ENCODE results near the gene PTPRJ. TPM values are rescaled to one million over a fixed set of nuclear protein-coding genes. Genes with fewer than 3 reads are reported as not detected.

PTPRJ gene
- total RNA-seq, 6 experiments from 2014 or later, result 15.7 to 20.8 (median 19.2) TPM

DNA sequence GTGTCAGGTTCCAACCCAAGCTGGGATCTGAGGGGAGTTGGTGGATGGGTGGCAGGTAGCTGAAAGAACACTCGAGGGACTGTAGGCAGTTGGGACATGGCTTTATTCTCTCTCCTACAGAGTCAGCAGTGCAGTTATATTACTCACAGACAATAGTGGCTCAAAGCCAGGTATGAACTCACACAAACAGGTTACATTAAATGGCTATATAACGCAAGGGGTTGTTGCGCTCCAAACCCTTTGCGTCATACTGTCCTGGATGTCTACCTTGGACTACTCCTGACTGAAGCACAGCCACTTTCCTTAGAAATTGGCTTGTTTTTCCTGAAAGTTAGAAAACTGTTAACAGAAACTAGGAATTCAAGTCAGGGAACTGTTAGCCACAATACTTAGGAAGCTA, 169.9 kb downstream of the PTPRJ start:
- Mint-ChIP-seq H3K4me3 (no peak overlapping the region), H3K27me3 (ENCODE audit: insufficient read depth) (no peaks in the 10 kb centered on the region; the same call in 1 of the 2 replicates), H3K4me1 (ENCODE audit: low read depth) (peaks cover 21% of the 10 kb centered on the region), H3K27ac (no peak overlapping the region), H3K9me3 (peaks cover 15% of the 10 kb centered on the region), H3K36me3 (ENCODE audit: low read depth) (peaks cover 52% of the 10 kb centered on the region)
- DNase-seq, result no peak
- TF ChIP-seq, protein P1, sequence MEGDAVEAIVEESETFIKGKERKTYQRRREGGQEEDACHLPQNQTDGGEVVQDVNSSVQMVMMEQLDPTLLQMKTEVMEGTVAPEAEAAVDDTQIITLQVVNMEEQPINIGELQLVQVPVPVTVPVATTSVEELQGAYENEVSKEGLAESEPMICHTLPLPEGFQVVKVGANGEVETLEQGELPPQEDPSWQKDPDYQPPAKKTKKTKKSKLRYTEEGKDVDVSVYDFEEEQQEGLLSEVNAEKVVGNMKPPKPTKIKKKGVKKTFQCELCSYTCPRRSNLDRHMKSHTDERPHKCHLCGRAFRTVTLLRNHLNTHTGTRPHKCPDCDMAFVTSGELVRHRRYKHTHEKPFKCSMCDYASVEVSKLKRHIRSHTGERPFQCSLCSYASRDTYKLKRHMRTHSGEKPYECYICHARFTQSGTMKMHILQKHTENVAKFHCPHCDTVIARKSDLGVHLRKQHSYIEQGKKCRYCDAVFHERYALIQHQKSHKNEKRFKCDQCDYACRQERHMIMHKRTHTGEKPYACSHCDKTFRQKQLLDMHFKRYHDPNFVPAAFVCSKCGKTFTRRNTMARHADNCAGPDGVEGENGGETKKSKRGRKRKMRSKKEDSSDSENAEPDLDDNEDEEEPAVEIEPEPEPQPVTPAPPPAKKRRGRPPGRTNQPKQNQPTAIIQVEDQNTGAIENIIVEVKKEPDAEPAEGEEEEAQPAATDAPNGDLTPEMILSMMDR (IDR thresholded peaks at IDR 0.05), result no peak

GRCh38 chr11:48154151-48154550, 173.8 kb downstream of the PTPRJ start:
- peak; percentile 39 for DNase-seq
- Mint-ChIP-seq H3K36me3 (ENCODE audit: low read depth) (peaks cover 59% of the 10 kb centered on the region), H3K4me1 (ENCODE audit: low read depth) (peaks cover 21% of the 10 kb centered on the region), H3K27me3 (ENCODE audit: insufficient read depth) (no peaks in the 10 kb centered on the region), H3K27ac (peak overlapping the region; percentile 63), H3K4me3 (peak overlapping the region; percentile 17; the same call in 1 of the 2 replicates), H3K9me3 (peaks cover 15% of the 10 kb centered on the region)
- TF ChIP-seq, protein P1 (IDR thresholded peaks at IDR 0.05), result no peak

DNA sequence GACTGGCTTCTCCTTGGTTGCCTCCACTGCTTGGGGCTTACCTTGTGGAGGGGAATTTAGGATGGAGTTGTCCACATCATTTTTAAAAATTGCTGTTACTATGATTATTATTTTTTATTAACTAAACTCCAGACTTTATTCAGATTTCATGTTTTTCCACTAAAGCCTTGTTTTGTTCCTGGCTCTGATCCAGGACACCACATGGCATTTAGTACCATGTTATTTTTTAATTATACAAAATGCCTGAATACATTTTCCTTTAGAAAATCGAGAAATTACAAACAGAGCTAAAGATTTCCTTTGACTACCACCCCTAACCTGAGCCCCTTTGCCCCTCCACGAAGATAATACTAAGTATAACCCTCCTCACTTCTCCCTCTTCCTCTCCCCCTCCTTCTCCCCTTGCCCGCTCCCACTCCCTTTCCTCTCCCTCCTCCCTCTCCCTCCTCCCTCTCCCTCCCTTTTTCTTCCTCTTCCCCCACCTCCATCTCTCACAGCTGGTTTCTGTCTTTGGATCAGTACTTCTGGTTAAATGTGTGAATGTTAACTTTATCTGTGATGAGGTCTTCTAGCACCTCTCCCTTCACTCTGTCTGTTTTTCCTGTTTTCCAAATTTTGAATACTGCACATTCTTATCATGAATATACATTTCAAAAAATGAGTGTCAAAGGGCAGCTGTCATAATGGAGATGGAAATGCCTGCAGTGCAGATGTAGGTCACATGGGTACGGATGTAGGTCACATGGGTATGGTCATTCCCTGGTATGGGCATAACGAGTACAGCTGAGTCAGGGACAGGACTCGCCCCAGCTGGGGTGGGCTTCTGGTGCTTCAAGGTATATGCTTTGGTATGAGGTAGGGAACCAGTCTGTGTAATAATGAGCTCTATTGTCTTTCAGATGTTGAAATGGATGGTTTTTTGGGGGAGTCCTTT, 181.9 kb downstream of the PTPRJ start:
- H3K27ac Mint-ChIP-seq, result no peak overlapping the region
- peaks cover 27% of the 10 kb centered on the region for H3K4me1 Mint-ChIP-seq (ENCODE audit: low read depth)
- DNase-seq, result no peak
- no peaks in the 10 kb centered on the region for H3K9me3 Mint-ChIP-seq
- TF ChIP-seq, protein P1 (IDR thresholded peaks at IDR 0.05), result no peak
- no peaks in the 10 kb centered on the region for H3K27me3 Mint-ChIP-seq (ENCODE audit: insufficient read depth)
- H3K36me3 Mint-ChIP-seq (ENCODE audit: low read depth), result peaks cover 28% of the 10 kb centered on the region
- no peak overlapping the region for H3K4me3 Mint-ChIP-seq

DNA sequence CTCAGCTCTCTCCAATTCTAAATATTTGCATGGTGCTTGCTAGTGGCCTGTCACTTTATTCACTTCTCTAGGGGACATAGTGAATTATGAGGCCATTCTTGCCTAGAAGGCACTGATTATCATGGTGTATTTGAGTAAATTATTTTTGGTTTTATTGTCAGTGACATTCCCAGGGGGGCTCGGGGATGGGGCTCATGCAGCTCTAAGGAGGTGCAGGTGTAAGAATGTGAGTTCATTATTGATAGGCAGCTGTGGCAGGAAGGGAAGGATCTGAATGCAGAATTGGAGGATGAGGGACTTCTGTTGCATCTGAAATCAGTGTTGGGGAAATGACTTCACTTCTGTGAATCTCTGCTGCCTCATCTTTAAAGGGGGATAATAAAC, 182.5 kb downstream of the PTPRJ start:
- TF ChIP-seq, protein P1 (IDR thresholded peaks at IDR 0.05), result no peak
- peaks cover 31% of the 10 kb centered on the region for H3K36me3 Mint-ChIP-seq (ENCODE audit: low read depth)
- no peak overlapping the region for H3K4me3 Mint-ChIP-seq
- no peaks in the 10 kb centered on the region for H3K27me3 Mint-ChIP-seq (ENCODE audit: insufficient read depth)
- no peak for DNase-seq
- peaks cover 34% of the 10 kb centered on the region for H3K4me1 Mint-ChIP-seq (ENCODE audit: low read depth)
- no peak overlapping the region for H3K27ac Mint-ChIP-seq
- no peaks in the 10 kb centered on the region for H3K9me3 Mint-ChIP-seq

GRCh38 chr11:48163360-48164100, 183.2 kb downstream of the PTPRJ start:
- peaks cover 34% of the 10 kb centered on the region for H3K4me1 Mint-ChIP-seq (ENCODE audit: low read depth)
- TF ChIP-seq, protein P1 (IDR thresholded peaks at IDR 0.05), result no peak
- no peak for DNase-seq
- peaks cover 37% of the 10 kb centered on the region for H3K36me3 Mint-ChIP-seq (ENCODE audit: low read depth)
- H3K4me3 Mint-ChIP-seq, result no peak overlapping the region
- no peaks in the 10 kb centered on the region for H3K9me3 Mint-ChIP-seq
- no peak overlapping the region for H3K27ac Mint-ChIP-seq
- H3K27me3 Mint-ChIP-seq (ENCODE audit: insufficient read depth), result no peaks in the 10 kb centered on the region

All from HFFc6 (cell line).